Lower leg skin (tissue), 3 donors: ENCODE measurements around the gene SIM1.

Source experiments
- CTCF ChIP-seq, 3 donors: fragments of 450-650 bp; IDR thresholded peaks; one replicate each; pipeline ENCODE4 v1.5.1; 2016; ENCODE audit warnings: antibody characterized with exemption in 3 of 3, mild to moderate bottlenecking in 3 of 3, moderate library complexity in 2 of 3
- POLR2A ChIP-seq, 2 donors: fragments of 450-650 bp; IDR thresholded peaks; one replicate each; pipeline ENCODE4 v1.6.1; 2016 to 2017; ENCODE audit warnings: antibody characterized with exemption in 2 of 2, mild to moderate bottlenecking in 1 of 2, moderate library complexity in 1 of 2

GRCh38 chr6:100447081-100447899, 17.4 kb downstream of the SIM1 start:
- TF ChIP-seq CTCF (IDR thresholded peaks at IDR 0.05) (no peak), POLR2A (IDR thresholded peaks at IDR 0.05) (no peak)
